ENCODE data around the gene SHOX. TPM values are rescaled to one million over a fixed set of nuclear protein-coding genes. Genes with fewer than 3 reads are reported as not detected.
A peak's percentile ranks its signal among the peaks of the same experiment; 100 is the strongest.

Gene SHOX
- total and polyA plus RNA-seq, 12 donors, result not detected

GRCh38 chrX:632366-633042 lies 1.9 kb downstream of the SHOX start:
- H3K27me3 ChIP-seq, result peaks cover 76% of the 10 kb centered on the region
- WGBS, 4 donors, result 1 to 2% (median 1%) methylated on average over 17 to 30 of the region's 30 CpGs
- intact Hi-C loops (cut with DNase I), result no loop called here

GRCh38 chrX:633043-633984 lies 2.7 kb downstream of the SHOX start:
- H3K4me3 ChIP-seq, result no peak overlapping the region
- H3K27ac ChIP-seq, result no peak overlapping the region
- no peaks in the 10 kb centered on the region for H3K4me1 ChIP-seq (replicated peaks in 1 of 2)
- H3K27me3 ChIP-seq, result peaks cover 84% of the 10 kb centered on the region
- H3K9me3 ChIP-seq (replicated peaks in 1 of 3), result no peaks in the 10 kb centered on the region
- TF ChIP-seq POLR2A (IDR thresholded peaks at IDR 0.05) (no peak), CTCF (IDR thresholded peaks at IDR 0.05) (no peak)
- H3K36me3 ChIP-seq (replicated peaks in 1 of 2), result no peaks in the 10 kb centered on the region
- intact Hi-C loops (cut with DNase I), result no loop called here
- WGBS, 4 donors, result 1 to 2% (median 2%) methylated on average over 22 to 25 of the region's 25 CpGs
- DNase-seq, result peak in 1 of 7 donors; percentile 21

More at GRCh38 chrX:632366-633042, 1.9 kb downstream of the SHOX start:
- H3K36me3 ChIP-seq (replicated peaks in 1 of 2), result no peaks in the 10 kb centered on the region
- no peaks in the 10 kb centered on the region for H3K9me3 ChIP-seq (replicated peaks in 1 of 3)
- no peak for DNase-seq
- TF ChIP-seq CTCF (IDR thresholded peaks at IDR 0.05) (no peak), POLR2A (IDR thresholded peaks at IDR 0.05) (no peak)
- no peak overlapping the region for H3K4me3 ChIP-seq
- H3K4me1 ChIP-seq (replicated peaks in 1 of 2), result no peaks in the 10 kb centered on the region
- no peak overlapping the region for H3K27ac ChIP-seq

- H3K36me3 ChIP-seq (replicated peaks in 1 of 2), result no peaks in the 10 kb centered on the region
- WGBS, 4 donors, result 2 to 6% (median 3%) methylated on average over 49 to 84 of the region's 84 CpGs
- no peaks in the 10 kb centered on the region for H3K9me3 ChIP-seq (replicated peaks in 1 of 3)
- no peak for DNase-seq
- TF ChIP-seq POLR2A (IDR thresholded peaks at IDR 0.05) (no peak), CTCF (IDR thresholded peaks at IDR 0.05) (no peak)
- intact Hi-C loops (cut with DNase I), result no loop called here
- H3K4me1 ChIP-seq (replicated peaks in 1 of 2), result no peaks in the 10 kb centered on the region
- no peak overlapping the region for H3K4me3 ChIP-seq
- H3K27ac ChIP-seq, result no peak overlapping the region
- H3K27me3 ChIP-seq, result peaks cover 86% of the 10 kb centered on the region
These were observed 3.7 kb downstream of the SHOX start for GRCh38 chrX:633985-634958.
